Measurements from ENCODE around the gene RTN4R.

RTN4R gene

GRCh38 chr22:20230777-20231420 is 37.2 kb downstream of the RTN4R start:
- no peak for DNase-seq (ENCODE audit: low read depth)
- H3K4me3 ChIP-seq (ENCODE audit: low read depth, low read length) = no peak overlapping the region
- TF ChIP-seq POLR2A (IDR thresholded peaks at IDR 0.05; ENCODE audit: extremely low read depth, insufficient read length) (no peak), MAX (IDR thresholded peaks at IDR 0.05; ENCODE audit: low read depth, low read length) (no peak), MYC (IDR thresholded peaks at IDR 0.05; ENCODE audit: low read depth, low read length) (no peak), CTCF (IDR thresholded peaks at IDR 0.05; ENCODE audit: low read depth, low read length) (no peak)

GRCh38 chr22:20229916-20230775 is 38.0 kb downstream of the RTN4R start:
- no peak for DNase-seq (ENCODE audit: low read depth)
- no peak overlapping the region for H3K4me3 ChIP-seq (ENCODE audit: low read depth, low read length)
- TF ChIP-seq MYC (IDR thresholded peaks at IDR 0.05; ENCODE audit: low read depth, low read length) = no peak
- no peak for TF ChIP-seq POLR2A (IDR thresholded peaks at IDR 0.05; ENCODE audit: extremely low read depth, insufficient read length)

- DNase-seq (ENCODE audit: low read depth) = no peak
- no peak overlapping the region for H3K4me3 ChIP-seq (ENCODE audit: low read depth, low read length)
- TF ChIP-seq POLR2A (IDR thresholded peaks at IDR 0.05; ENCODE audit: extremely low read depth, insufficient read length) (no peak), CTCF (IDR thresholded peaks at IDR 0.05; ENCODE audit: low read depth, low read length) (no peak), MYC (IDR thresholded peaks at IDR 0.05; ENCODE audit: low read depth, low read length) (no peak), MAX (IDR thresholded peaks at IDR 0.05; ENCODE audit: low read depth, low read length) (no peak)
Measured at GRCh38 chr22:20228939-20229272, 39.2 kb downstream of the RTN4R start.

- TF ChIP-seq CTCF (IDR thresholded peaks at IDR 0.05; ENCODE audit: low read depth, low read length) = no peak
- TF ChIP-seq POLR2A (IDR thresholded peaks at IDR 0.05; ENCODE audit: extremely low read depth, insufficient read length) = no peak
- TF ChIP-seq MAX (IDR thresholded peaks at IDR 0.05; ENCODE audit: low read depth, low read length) = no peak
- no peak for TF ChIP-seq MYC (IDR thresholded peaks at IDR 0.05; ENCODE audit: low read depth, low read length)
- no peak overlapping the region for H3K4me3 ChIP-seq (ENCODE audit: low read depth, low read length)
- DNase-seq (ENCODE audit: low read depth) = no peak
Measured at GRCh38 chr22:20228055-20228938, 39.8 kb downstream of the RTN4R start.

GRCh38 chr22:20227363-20227762 is 40.8 kb downstream of the RTN4R start:
- H3K4me3 ChIP-seq (ENCODE audit: low read depth, low read length) = no peak overlapping the region
- TF ChIP-seq MYC (IDR thresholded peaks at IDR 0.05; ENCODE audit: low read depth, low read length) = no peak
- no peak for TF ChIP-seq POLR2A (IDR thresholded peaks at IDR 0.05; ENCODE audit: extremely low read depth, insufficient read length)
- TF ChIP-seq CTCF (IDR thresholded peaks at IDR 0.05; ENCODE audit: low read depth, low read length) = no peak
- no peak for TF ChIP-seq MAX (IDR thresholded peaks at IDR 0.05; ENCODE audit: low read depth, low read length)
- DNase-seq (ENCODE audit: low read depth) = no peak

Data from NB4 (cell line).